Neural cell (in vitro differentiated cells): ENCODE data around the gene MGAT4B.

Experiments used
- CTCF ChIP-seq: fragments of 450-650 bp; IDR thresholded peaks from 2 replicates; pipeline ENCODE4 v1.5.1; 2014; ENCODE audit warnings: antibody characterized with exemption, mild to moderate bottlenecking, moderate library complexity; ENCODE audit not compliant: poor library complexity, severe bottlenecking
- EP300 ChIP-seq: fragments of 450-650 bp; conservative IDR thresholded peaks from 2 replicates; pipeline ENCODE4 v1.6.1; 2014; ENCODE audit warnings: antibody characterized with exemption, mild to moderate bottlenecking, moderate library complexity; ENCODE audit not compliant: poor library complexity, severe bottlenecking
- EZH2 ChIP-seq: fragments of 200-600, 300-800 bp; shearing (Covaris generic), sonication (generic); IDR thresholded peaks from 2 replicates; pipeline ENCODE4 v1.6.1; 2014; ENCODE audit warnings: antibody characterized with exemption, low read length, borderline replicate concordance, mild to moderate bottlenecking; ENCODE audit not compliant: insufficient read depth, poor library complexity, severe bottlenecking
- MXI1 ChIP-seq: fragments of 450-650 bp; conservative IDR thresholded peaks from 2 replicates; pipeline ENCODE4 v1.6.1; 2014; ENCODE audit warnings: antibody characterized with exemption, mild to moderate bottlenecking; ENCODE audit not compliant: poor library complexity, severe bottlenecking
- POLR2AphosphoS5 ChIP-seq: IDR thresholded peaks from 2 replicates; pipeline ENCODE4 v1.6.1; 2012
- RAD21 ChIP-seq: fragments of 450-650 bp; conservative IDR thresholded peaks from 2 replicates; pipeline ENCODE4 v1.6.1; 2014; ENCODE audit warnings: antibody characterized with exemption, mild to moderate bottlenecking, moderate library complexity
- SMC3 ChIP-seq: fragments of 450-650 bp; conservative IDR thresholded peaks from 2 replicates; pipeline ENCODE4 v1.6.1; 2014; ENCODE audit warnings: antibody characterized with exemption, mild to moderate bottlenecking, moderate library complexity; ENCODE audit not compliant: poor library complexity
- TAF1 ChIP-seq: IDR thresholded peaks from 2 replicates; pipeline ENCODE4 v1.6.1; 2012; ENCODE audit warnings: low read depth

GRCh38 chr5:179802207-179802883 lies 4.3 kb downstream of the MGAT4B start:
- TF ChIP-seq EZH2 (no peak), CTCF (no peak), TAF1 (no peak), SMC3 (no peak), MXI1 (no peak), POLR2AphosphoS5 (no peak), EP300 (no peak), RAD21 (no peak)
